ENCODE data around the gene NDC80. TPM values are rescaled to one million over a fixed set of nuclear protein-coding genes. Genes with fewer than 3 reads are reported as not detected.

NDC80 gene
- total RNA-seq, 3 donors from 2014 or later (not counting 1 experiment from before 2014, with no cell fraction given) = 3.4 to 6.5 (median 5.5) TPM

DNA sequence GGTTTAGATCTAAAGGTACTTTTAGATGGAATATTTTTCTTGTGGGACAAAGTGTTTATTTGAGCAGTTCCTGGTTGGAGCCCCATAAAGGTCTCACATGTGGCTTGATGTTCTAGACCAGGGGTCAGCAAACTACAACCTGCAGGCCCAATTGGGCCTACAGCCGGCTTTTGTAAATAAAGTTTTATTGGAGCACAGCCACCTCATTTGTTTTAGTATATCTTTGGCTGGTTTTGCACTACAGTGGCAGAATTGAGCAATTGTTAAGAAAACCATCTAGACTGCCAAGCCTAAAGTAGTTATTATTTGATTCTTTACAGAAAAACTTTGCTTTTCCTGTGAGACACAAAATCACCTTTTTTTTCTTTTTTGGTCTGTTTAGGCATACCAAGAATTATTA is 41.6 kb downstream of the NDC80 start:
- Histone ChIP-seq H3K4me3 (ENCODE audit: low read length) (no peak overlapping the region), H3K9me3 (ENCODE audit: control insufficient read depth, insufficient read depth, low read length) (no peaks in the 10 kb centered on the region), H3K36me3 (ENCODE audit: control insufficient read depth, insufficient read depth, low read length) (no peaks in the 10 kb centered on the region), H3K27me3 (ENCODE audit: control insufficient read depth, insufficient read depth, low read length) (no peaks in the 10 kb centered on the region), H3K27ac (ENCODE audit: low read length) (no peak overlapping the region), H3K4me1 (ENCODE audit: control insufficient read depth, insufficient read depth, low read length) (no peaks in the 10 kb centered on the region)
- Mint-ChIP-seq H3K4me3 (no peak overlapping the region), H3K36me3 (no peaks in the 10 kb centered on the region), H3K27me3 (ENCODE audit: low read depth in 2 of 2) (no peaks in the 10 kb centered on the region), H3K9me3 (no peaks in the 10 kb centered on the region), H3K27ac (no peak overlapping the region), H3K4me1 (no peaks in the 10 kb centered on the region)
- WGBS (ENCODE audit: insufficient coverage) = 100% methylated on average over 1 of the region's 1 CpG
- DNase-seq (no peak), ATAC-seq (no peak)
- intact Hi-C loops (cut with micrococcal nuclease) = no loop called here
- TF ChIP-seq, protein P1, sequence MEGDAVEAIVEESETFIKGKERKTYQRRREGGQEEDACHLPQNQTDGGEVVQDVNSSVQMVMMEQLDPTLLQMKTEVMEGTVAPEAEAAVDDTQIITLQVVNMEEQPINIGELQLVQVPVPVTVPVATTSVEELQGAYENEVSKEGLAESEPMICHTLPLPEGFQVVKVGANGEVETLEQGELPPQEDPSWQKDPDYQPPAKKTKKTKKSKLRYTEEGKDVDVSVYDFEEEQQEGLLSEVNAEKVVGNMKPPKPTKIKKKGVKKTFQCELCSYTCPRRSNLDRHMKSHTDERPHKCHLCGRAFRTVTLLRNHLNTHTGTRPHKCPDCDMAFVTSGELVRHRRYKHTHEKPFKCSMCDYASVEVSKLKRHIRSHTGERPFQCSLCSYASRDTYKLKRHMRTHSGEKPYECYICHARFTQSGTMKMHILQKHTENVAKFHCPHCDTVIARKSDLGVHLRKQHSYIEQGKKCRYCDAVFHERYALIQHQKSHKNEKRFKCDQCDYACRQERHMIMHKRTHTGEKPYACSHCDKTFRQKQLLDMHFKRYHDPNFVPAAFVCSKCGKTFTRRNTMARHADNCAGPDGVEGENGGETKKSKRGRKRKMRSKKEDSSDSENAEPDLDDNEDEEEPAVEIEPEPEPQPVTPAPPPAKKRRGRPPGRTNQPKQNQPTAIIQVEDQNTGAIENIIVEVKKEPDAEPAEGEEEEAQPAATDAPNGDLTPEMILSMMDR (IDR thresholded peaks at IDR 0.05) = no peak

DNA sequence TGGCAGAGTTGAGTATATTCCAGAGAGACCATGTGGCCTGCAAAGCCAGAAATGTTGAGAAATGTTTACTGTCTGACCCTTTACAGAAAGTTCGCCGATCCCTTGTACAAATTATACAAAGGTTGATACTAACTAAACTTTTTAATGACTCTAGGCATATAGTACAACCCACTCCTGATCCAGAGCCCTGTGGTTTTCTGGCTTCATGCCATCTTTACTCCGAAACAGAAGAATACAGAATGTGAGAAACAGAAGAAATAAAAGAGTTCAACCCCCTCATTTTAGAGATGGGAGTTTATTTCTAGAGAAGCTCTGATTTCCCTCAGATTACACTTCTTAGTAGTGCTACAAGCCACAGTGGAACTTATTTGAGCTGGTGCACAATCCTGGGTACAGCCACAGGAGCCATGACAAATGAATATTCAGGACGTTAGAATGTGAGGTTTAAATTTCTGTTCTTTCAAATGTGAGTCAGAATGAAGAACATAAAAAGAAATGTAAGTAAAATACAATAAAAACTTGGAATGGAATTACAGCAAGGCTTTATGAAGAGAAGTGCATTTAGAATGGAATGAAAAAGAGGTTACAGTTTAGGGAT is 46.1 kb downstream of the NDC80 start:
- Mint-ChIP-seq H3K27ac (no peak overlapping the region), H3K4me3 (no peak overlapping the region), H3K36me3 (no peaks in the 10 kb centered on the region), H3K27me3 (ENCODE audit: low read depth in 2 of 2) (no peaks in the 10 kb centered on the region), H3K9me3 (no peaks in the 10 kb centered on the region), H3K4me1 (no peaks in the 10 kb centered on the region)
- Histone ChIP-seq H3K27me3 (ENCODE audit: control insufficient read depth, insufficient read depth, low read length) (no peaks in the 10 kb centered on the region), H3K9me3 (ENCODE audit: control insufficient read depth, insufficient read depth, low read length) (no peaks in the 10 kb centered on the region), H3K27ac (ENCODE audit: low read length) (no peak overlapping the region), H3K36me3 (ENCODE audit: control insufficient read depth, insufficient read depth, low read length) (no peaks in the 10 kb centered on the region), H3K4me3 (ENCODE audit: low read length) (no peak overlapping the region), H3K4me1 (ENCODE audit: control insufficient read depth, insufficient read depth, low read length) (no peaks in the 10 kb centered on the region)
- intact Hi-C loops (cut with micrococcal nuclease) = no loop called here
- ATAC-seq (no peak), DNase-seq (no peak)
- TF ChIP-seq, protein P1 (IDR thresholded peaks at IDR 0.05) = no peak
- 96% methylated on average over 3 of the region's 4 CpGs for WGBS (ENCODE audit: insufficient coverage)

DNA sequence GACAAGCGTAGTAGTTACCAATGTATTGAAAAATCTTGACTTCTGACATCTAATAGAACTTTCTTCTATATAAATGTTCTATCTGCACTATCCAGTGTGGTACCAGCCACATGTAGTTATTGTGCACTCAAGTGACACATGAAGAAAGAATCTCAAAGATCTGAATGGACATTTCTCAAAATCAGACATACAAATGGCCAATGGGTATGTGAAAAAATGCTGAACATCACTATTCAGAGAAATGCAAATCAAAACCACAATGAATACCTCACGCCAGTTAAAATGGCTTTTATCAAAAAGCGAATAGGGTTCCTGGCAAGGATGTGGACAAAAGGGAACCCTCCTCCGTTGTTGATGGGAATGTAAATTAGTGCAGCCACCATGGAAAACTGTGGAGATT is 46.7 kb downstream of the NDC80 start:
- no peaks in the 10 kb centered on the region for H3K4me1 Mint-ChIP-seq

More for the DNA sequence above, 46.7 kb downstream of the NDC80 start:
- Histone ChIP-seq H3K4me1 (ENCODE audit: control insufficient read depth, insufficient read depth, low read length) (no peaks in the 10 kb centered on the region), H3K36me3 (ENCODE audit: control insufficient read depth, insufficient read depth, low read length) (no peaks in the 10 kb centered on the region), H3K27ac (ENCODE audit: low read length) (no peak overlapping the region), H3K27me3 (ENCODE audit: control insufficient read depth, insufficient read depth, low read length) (no peaks in the 10 kb centered on the region), H3K9me3 (ENCODE audit: control insufficient read depth, insufficient read depth, low read length) (no peaks in the 10 kb centered on the region), H3K4me3 (ENCODE audit: low read length) (no peak overlapping the region)
- Mint-ChIP-seq H3K36me3 (no peaks in the 10 kb centered on the region), H3K9me3 (no peaks in the 10 kb centered on the region), H3K27me3 (ENCODE audit: low read depth in 2 of 2) (no peaks in the 10 kb centered on the region), H3K27ac (no peak overlapping the region), H3K4me3 (no peak overlapping the region)
- TF ChIP-seq, protein P1 (IDR thresholded peaks at IDR 0.05) = no peak
- DNase-seq (no peak), ATAC-seq (no peak)
- intact Hi-C loops (cut with micrococcal nuclease) = no loop called here
- 100% methylated on average over 1 of the region's 4 CpGs for WGBS (ENCODE audit: insufficient coverage)
